Measurements from ENCODE around the gene MED20.

DNA sequence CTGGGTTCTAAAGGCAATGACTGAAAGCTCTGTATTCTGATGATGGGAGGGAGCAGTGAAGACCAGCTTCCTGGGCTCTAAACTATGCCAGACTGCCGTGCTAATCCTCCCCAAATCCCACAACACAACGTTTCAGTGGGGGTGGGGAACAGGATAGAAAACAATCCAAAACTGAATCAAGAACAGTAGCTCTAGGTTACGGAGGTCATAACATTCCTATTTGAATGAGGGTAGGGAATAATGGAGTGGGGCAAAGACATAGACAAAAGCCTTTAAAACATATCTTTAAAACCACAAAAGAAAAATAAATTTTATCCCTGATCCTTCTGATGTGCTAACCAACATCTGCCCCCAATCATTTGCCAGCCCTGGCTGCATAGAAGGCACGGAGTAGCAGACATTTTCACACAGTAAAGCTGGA lies 33.6 kb downstream of the MED20 start:
- no peak for TF ChIP-seq YY1 (IDR thresholded peaks at IDR 0.05; ENCODE audit: extremely low read depth, insufficient replicate concordance, low read depth, low read length)
- TF ChIP-seq, protein P1, sequence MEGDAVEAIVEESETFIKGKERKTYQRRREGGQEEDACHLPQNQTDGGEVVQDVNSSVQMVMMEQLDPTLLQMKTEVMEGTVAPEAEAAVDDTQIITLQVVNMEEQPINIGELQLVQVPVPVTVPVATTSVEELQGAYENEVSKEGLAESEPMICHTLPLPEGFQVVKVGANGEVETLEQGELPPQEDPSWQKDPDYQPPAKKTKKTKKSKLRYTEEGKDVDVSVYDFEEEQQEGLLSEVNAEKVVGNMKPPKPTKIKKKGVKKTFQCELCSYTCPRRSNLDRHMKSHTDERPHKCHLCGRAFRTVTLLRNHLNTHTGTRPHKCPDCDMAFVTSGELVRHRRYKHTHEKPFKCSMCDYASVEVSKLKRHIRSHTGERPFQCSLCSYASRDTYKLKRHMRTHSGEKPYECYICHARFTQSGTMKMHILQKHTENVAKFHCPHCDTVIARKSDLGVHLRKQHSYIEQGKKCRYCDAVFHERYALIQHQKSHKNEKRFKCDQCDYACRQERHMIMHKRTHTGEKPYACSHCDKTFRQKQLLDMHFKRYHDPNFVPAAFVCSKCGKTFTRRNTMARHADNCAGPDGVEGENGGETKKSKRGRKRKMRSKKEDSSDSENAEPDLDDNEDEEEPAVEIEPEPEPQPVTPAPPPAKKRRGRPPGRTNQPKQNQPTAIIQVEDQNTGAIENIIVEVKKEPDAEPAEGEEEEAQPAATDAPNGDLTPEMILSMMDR (IDR thresholded peaks at IDR 0.05 in 2 of 3, conservative IDR thresholded peaks at IDR 0.05 in 1 of 3; ENCODE audit: borderline replicate concordance in 1 of 3, insufficient read depth in 1 of 3, low read depth in 2 of 3, low read length in 2 of 3), result no peak
